Measurements from ENCODE around the gene MUC4. TPM values are rescaled to one million over a fixed set of nuclear protein-coding genes. Genes with fewer than 3 reads are reported as not detected.

Gene MUC4
- total RNA-seq, 6 donors from 2014 or later: 4.6 to 75.4 (median 11.3) TPM

DNA sequence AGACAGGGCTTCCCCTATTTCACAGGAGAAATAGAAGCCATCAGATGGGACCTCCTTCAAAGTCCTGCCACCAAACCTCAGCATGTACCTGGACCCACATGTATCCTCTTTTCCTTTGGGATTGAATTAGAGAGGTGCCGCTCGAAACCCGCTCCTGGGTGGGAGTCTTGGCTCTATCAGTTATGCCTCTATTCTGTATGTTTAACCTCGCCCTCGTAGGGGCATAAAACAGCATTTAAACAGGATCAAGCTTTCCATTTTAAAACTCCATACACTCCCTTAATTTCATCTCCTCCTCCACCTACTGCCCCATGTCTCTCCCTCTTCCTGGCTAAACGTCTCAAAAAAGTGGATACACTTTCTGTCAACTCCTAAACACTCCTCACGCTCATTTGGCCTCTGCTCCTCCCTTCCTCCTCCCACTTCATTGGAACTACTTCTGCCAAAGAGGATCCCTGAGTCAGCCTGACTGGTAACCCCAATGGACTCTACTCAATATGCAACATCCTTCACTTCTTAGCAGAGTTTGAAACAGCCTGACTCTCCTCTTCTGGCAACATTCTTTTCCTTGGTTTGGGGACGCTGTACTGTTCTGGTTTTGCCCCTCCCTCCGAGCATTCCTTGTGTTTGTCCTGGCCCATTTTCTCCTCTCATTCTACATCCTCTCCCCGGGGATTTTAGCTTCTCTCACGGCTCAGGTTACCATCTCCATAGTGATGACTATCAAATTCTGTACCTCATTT, 114.0 kb downstream of the MUC4 start:
- WGBS, 2 donors: 70 to 71% methylated on average over 11 of the region's 11 CpGs
- H3K4me3 ChIP-seq: no peak overlapping the region
- H3K27ac ChIP-seq: no peak overlapping the region
- DNase-seq (no peak), ATAC-seq (ENCODE audit: low FRiP score in 2 of 2) (peak in 1 of 2 donors; percentile 86)
- peaks cover 3 to 34% (median 24%) of the 10 kb centered on the region in 4 donors for H3K36me3 ChIP-seq
- TF ChIP-seq POLR2A (IDR thresholded peaks at IDR 0.05) (no peak), POLR2AphosphoS5 (IDR thresholded peaks at IDR 0.05) (no peak), EP300 (IDR thresholded peaks at IDR 0.05) (no peak), CTCF (IDR thresholded peaks at IDR 0.05) (no peak)
- no peaks in the 10 kb centered on the region for H3K9me3 ChIP-seq
- no peaks in the 10 kb centered on the region for H3K4me1 ChIP-seq
- H3K27me3 ChIP-seq: no peaks in the 10 kb centered on the region

Small RNA genes lying within 50 kb of the gene (small RNA-seq; reads per million reads assigned to genes)
- 0 reads per million in 4 donors for gene MIR570

Other genes starting within 250 kb of the MUC4 start
- 100 to 1,000 TPM in 2 of 6 donors, 10 to 100 TPM in 4; 29.7 to 120 (median 67.4) TPM for gene APOD, start 228.0 kb downstream of the MUC4 start, total RNA-seq
- gene MUC20, start 91.0 kb downstream of the MUC4 start, total RNA-seq: 10 to 100 TPM; 10.1 to 39.8 (median 15.2) TPM
- gene TNK2, start 96.6 kb upstream of the MUC4 start, total RNA-seq: 100 to 1,000 TPM in 2 of 6 donors, 10 to 100 TPM in 4; 18.7 to 171 (median 70.1) TPM

Data from upper lobe of left lung (tissue), 6 donors.